Panc1 (cell line): ENCODE measurements around the gene MACROD1. TPM values are rescaled to one million over a fixed set of nuclear protein-coding genes. Genes with fewer than 3 reads are reported as not detected.

Experiments used
- ATAC-seq: fragments of 200-7000 bp; cut with Tn5 transposase; 2 replicates; pipeline ENCODE4 v1.9.1; 2020; ENCODE audit warnings: mild to moderate bottlenecking, moderate library complexity
- BruUV-seq: library from RNA; stranded (reverse); fragments of 400-500 nt; replicated peaks from 2 replicates; lab custom pipeline; 2021; lab: Mats Ljungman, UMichigan
- CTCF ChIA-PET: fragments of 300-600 bp; sonication (Branson Sonifier 250); formaldehyde crosslinking; loops from one replicate; lab custom pipeline; 2022; ENCODE audit warnings: antibody characterized with exemption; lab: Charles Lee
- POLR2A ChIA-PET: fragments of 300-600 bp; sonication (Branson Sonifier 250); formaldehyde crosslinking; loops from one replicate; lab custom pipeline; 2022; ENCODE audit warnings: antibody characterized with exemption; lab: Charles Lee
- DNase-seq: peaks from one replicate; pipeline ENCODE4 v3.0.0-alpha.2; 2010; ENCODE audit warnings: low read depth, low spot score
- H3K27ac ChIP-seq: 2 replicates; pipeline ENCODE4 v1.5.1; 2011; ENCODE audit warnings: mild to moderate bottlenecking, low read length, inconsistent platforms
- H3K27me3 ChIP-seq: fragments of 200-500 bp; sonication (Bioruptor generic); 2 replicates; pipeline ENCODE4 v1.6.0; 2014; ENCODE audit warnings: low read length, inconsistent platforms; ENCODE audit not compliant: control insufficient read depth, insufficient read depth
- H3K36me3 ChIP-seq: fragments of 200-500 bp; sonication (Bioruptor generic); 2 replicates; pipeline ENCODE4 v1.5.1; 2014; ENCODE audit warnings: inconsistent platforms, mild to moderate bottlenecking, low read length, moderate library complexity; ENCODE audit not compliant: control insufficient read depth, insufficient read depth
- H3K4me1 ChIP-seq: 2 replicates; pipeline ENCODE4 v1.5.1; 2011; ENCODE audit warnings: inconsistent platforms, mild to moderate bottlenecking, low read length, moderate library complexity; ENCODE audit not compliant: control insufficient read depth, insufficient read depth
- H3K4me3 ChIP-seq, 2 experiments: 2 replicates each; pipeline ENCODE4 v1.5.1; 2011 to 2012; ENCODE audit warnings: low read depth in 2 of 2, low read length in 2 of 2, mild to moderate bottlenecking in 2 of 2, inconsistent platforms in 1 of 2, moderate library complexity in 1 of 2
- H3K9me3 ChIP-seq: fragments of 200-500 bp; sonication (Bioruptor generic); 2 replicates; pipeline ENCODE4 v1.5.1; 2014; ENCODE audit warnings: low read depth, mild to moderate bottlenecking, inconsistent platforms, low read length, moderate library complexity; ENCODE audit not compliant: control insufficient read depth, insufficient read depth
- POLR2AphosphoS5 ChIP-seq: IDR thresholded peaks from 2 replicates; pipeline ENCODE4 v1.6.1; 2012; ENCODE audit warnings: mild to moderate bottlenecking, low read depth, low read length, moderate library complexity
- TCF7L2 ChIP-seq: IDR thresholded peaks from 2 replicates; pipeline ENCODE4 v1.6.1; 2011; ENCODE audit warnings: mild to moderate bottlenecking, low read depth, low read length, inconsistent platforms
- in situ Hi-C: cut with HindIII; loops from 2 replicates; pipeline ENCODE4 v1.10.0; 2016; ENCODE audit warnings: low sequenced_read_pairs, low pct_unique_long_range_greater_than_20kb
- intact Hi-C: fragments of 100-400 bp; cut with micrococcal nuclease; formaldehyde crosslinking; loops from one replicate; pipeline ENCODE4 v1.10.0; 2022; ENCODE audit not compliant: unreplicated experiment
- total RNA-seq: library from RNA; stranded (reverse); gene quantifications from one replicate; pipeline ENCODE4 v1.2.1, GENCODE V29; 2021; ENCODE audit not compliant: unreplicated experiment
- TF ChIP-seq, protein P1 (sequence below): fragments of 450-650 bp; IDR thresholded peaks from 2 replicates; pipeline ENCODE4 v1.5.1; 2017; ENCODE audit warnings: mild to moderate bottlenecking
- TF ChIP-seq, protein P2 (sequence below), 2 experiments: IDR thresholded peaks; 2 replicates each; pipeline ENCODE4 v1.6.1; 2011 to 2012; ENCODE audit warnings: low read depth in 2 of 2, control low read depth in 1 of 2, low read length in 1 of 2, mild to moderate bottlenecking in 1 of 2, moderate library complexity in 1 of 2; ENCODE audit not compliant: insufficient read depth in 1 of 2

The MACROD1 gene
- total RNA-seq, 1 experiment from 2014 or later: 16.8 TPM

DNA sequence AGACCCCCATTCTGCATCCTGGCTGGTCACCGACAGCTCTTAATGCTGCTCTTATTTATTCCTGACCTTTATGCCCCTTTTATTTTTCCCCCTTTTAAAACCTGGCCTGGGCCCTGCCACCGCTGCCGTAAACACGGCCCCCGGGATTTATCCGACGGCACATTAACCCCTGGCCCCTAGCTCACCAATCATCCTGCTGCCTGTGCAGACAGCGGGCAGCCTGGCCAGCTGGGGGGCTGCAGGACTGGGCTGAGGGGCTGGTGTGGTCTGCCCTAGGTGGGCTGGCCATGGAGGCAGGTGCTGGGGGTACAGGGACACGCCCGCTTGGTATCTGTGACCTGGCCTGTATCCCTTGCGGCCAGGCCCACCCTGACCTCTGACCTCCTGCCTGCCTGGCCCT is 151.6 kb downstream of the MACROD1 start:
- BruUV-seq: no TSS peak
- CTCF ChIA-PET: interaction anchor here (0.6 kb wide), 1 partner anchor 131 kb away, joined by 3 read pairs; no protein-coding TSS in a partner anchor

GRCh38 chr11:64013141-64013896 is 152.6 kb downstream of the MACROD1 start:
- in situ Hi-C loops: no loop called here
- no peak for DNase-seq
- ATAC-seq: no peak
- Histone ChIP-seq H3K4me1 (peaks cover 12% of the 10 kb centered on the region; the same call in 1 of the 2 replicates), H3K36me3 (no peaks in the 10 kb centered on the region), H3K27me3 (no peaks in the 10 kb centered on the region), H3K4me3 (no peak overlapping the region), H3K9me3 (no peaks in the 10 kb centered on the region), H3K27ac (no peak overlapping the region)
- ChIA-PET POLR2A (no interaction called here), CTCF (no interaction called here)
- BruUV-seq: no TSS peak
- intact Hi-C loops: no loop called here
- TF ChIP-seq, protein P1, sequence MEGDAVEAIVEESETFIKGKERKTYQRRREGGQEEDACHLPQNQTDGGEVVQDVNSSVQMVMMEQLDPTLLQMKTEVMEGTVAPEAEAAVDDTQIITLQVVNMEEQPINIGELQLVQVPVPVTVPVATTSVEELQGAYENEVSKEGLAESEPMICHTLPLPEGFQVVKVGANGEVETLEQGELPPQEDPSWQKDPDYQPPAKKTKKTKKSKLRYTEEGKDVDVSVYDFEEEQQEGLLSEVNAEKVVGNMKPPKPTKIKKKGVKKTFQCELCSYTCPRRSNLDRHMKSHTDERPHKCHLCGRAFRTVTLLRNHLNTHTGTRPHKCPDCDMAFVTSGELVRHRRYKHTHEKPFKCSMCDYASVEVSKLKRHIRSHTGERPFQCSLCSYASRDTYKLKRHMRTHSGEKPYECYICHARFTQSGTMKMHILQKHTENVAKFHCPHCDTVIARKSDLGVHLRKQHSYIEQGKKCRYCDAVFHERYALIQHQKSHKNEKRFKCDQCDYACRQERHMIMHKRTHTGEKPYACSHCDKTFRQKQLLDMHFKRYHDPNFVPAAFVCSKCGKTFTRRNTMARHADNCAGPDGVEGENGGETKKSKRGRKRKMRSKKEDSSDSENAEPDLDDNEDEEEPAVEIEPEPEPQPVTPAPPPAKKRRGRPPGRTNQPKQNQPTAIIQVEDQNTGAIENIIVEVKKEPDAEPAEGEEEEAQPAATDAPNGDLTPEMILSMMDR: no peak
- TF ChIP-seq, protein P2, sequence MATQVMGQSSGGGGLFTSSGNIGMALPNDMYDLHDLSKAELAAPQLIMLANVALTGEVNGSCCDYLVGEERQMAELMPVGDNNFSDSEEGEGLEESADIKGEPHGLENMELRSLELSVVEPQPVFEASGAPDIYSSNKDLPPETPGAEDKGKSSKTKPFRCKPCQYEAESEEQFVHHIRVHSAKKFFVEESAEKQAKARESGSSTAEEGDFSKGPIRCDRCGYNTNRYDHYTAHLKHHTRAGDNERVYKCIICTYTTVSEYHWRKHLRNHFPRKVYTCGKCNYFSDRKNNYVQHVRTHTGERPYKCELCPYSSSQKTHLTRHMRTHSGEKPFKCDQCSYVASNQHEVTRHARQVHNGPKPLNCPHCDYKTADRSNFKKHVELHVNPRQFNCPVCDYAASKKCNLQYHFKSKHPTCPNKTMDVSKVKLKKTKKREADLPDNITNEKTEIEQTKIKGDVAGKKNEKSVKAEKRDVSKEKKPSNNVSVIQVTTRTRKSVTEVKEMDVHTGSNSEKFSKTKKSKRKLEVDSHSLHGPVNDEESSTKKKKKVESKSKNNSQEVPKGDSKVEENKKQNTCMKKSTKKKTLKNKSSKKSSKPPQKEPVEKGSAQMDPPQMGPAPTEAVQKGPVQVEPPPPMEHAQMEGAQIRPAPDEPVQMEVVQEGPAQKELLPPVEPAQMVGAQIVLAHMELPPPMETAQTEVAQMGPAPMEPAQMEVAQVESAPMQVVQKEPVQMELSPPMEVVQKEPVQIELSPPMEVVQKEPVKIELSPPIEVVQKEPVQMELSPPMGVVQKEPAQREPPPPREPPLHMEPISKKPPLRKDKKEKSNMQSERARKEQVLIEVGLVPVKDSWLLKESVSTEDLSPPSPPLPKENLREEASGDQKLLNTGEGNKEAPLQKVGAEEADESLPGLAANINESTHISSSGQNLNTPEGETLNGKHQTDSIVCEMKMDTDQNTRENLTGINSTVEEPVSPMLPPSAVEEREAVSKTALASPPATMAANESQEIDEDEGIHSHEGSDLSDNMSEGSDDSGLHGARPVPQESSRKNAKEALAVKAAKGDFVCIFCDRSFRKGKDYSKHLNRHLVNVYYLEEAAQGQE (IDR thresholded peaks at IDR 0.05; ENCODE audit: insufficient read depth in 1 of 2, low read depth in 2 of 2, low read length in 1 of 2): no peak

More for the DNA sequence above, 151.6 kb downstream of the MACROD1 start:
- intact Hi-C loops: no loop called here
- no peaks in the 10 kb centered on the region for H3K27me3 ChIP-seq
- no peaks in the 10 kb centered on the region for H3K36me3 ChIP-seq
- DNase-seq: no peak
- in situ Hi-C loops: no loop called here
- no peaks in the 10 kb centered on the region for H3K9me3 ChIP-seq
- ATAC-seq: no peak
- H3K4me3 ChIP-seq: no peak overlapping the region
- no peak overlapping the region for H3K27ac ChIP-seq
- peaks cover 12% of the 10 kb centered on the region; the same call in 1 of the 2 replicates for H3K4me1 ChIP-seq
- POLR2A ChIA-PET: interaction anchor here (0.6 kb wide), 1 partner anchor 229 kb away, joined by 3 read pairs; no protein-coding TSS in a partner anchor
- no peak for TF ChIP-seq POLR2AphosphoS5
- TF ChIP-seq, protein P1: no peak
- no peak for TF ChIP-seq TCF7L2
